ENCODE measurements around the gene LMBR1. TPM values are rescaled to one million over a fixed set of nuclear protein-coding genes. Genes with fewer than 3 reads are reported as not detected.

The LMBR1 gene
- total RNA-seq, 1 experiment from 2014 or later = 82.6 TPM

DNA sequence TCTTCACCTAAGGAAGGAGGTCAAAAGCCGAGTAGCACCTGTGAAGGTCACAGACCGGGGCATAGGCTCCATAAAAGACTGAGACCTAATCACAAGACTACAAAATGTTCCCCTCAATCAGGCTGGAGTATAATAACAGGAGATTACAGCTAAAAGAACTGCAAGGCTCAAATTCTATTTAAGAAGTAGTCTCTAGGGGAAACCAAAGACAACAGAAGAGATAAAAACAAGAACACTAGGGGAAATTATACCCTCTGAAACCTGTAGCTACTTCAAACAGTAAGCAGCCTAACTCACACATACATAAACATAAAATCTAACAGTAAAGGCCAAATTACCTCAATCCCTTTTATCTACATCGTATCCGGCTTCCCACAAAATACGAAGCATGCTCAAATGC, 38.3 kb downstream of the LMBR1 start:
- H3K4me1 ChIP-seq (ENCODE audit: control insufficient read depth, insufficient read depth, low read length) = no peaks in the 10 kb centered on the region
- CTCF ChIA-PET = no interaction called here
- no peak overlapping the region for H3K27ac ChIP-seq (ENCODE audit: low read length)
- ATAC-seq = no peak
- no peak for DNase-seq (ENCODE audit: low read depth, low spot score)
- intact Hi-C loops (cut with micrococcal nuclease; ENCODE audit: unreplicated experiment) = no loop called here
- peaks cover 20% of the 10 kb centered on the region; the same call in 1 of the 2 replicates for H3K9me3 ChIP-seq (ENCODE audit: control insufficient read depth, insufficient read depth, low read depth, low read length)
- POLR2A ChIA-PET = no interaction called here
- in situ Hi-C loops (cut with HindIII; ENCODE audit: low pct_unique_long_range_greater_than_20kb, low sequenced_read_pairs) = no loop called here
- no TSS peak for BruUV-seq (replicated peaks)
- H3K27me3 ChIP-seq (ENCODE audit: control insufficient read depth, insufficient read depth, low read length) = no peaks in the 10 kb centered on the region
- H3K4me3 ChIP-seq (ENCODE audit: low read depth in 2 of 2, low read length in 2 of 2) = no peak overlapping the region
- no peaks in the 10 kb centered on the region for H3K36me3 ChIP-seq (ENCODE audit: control insufficient read depth, insufficient read depth, low read length)
- TF ChIP-seq, protein P1, sequence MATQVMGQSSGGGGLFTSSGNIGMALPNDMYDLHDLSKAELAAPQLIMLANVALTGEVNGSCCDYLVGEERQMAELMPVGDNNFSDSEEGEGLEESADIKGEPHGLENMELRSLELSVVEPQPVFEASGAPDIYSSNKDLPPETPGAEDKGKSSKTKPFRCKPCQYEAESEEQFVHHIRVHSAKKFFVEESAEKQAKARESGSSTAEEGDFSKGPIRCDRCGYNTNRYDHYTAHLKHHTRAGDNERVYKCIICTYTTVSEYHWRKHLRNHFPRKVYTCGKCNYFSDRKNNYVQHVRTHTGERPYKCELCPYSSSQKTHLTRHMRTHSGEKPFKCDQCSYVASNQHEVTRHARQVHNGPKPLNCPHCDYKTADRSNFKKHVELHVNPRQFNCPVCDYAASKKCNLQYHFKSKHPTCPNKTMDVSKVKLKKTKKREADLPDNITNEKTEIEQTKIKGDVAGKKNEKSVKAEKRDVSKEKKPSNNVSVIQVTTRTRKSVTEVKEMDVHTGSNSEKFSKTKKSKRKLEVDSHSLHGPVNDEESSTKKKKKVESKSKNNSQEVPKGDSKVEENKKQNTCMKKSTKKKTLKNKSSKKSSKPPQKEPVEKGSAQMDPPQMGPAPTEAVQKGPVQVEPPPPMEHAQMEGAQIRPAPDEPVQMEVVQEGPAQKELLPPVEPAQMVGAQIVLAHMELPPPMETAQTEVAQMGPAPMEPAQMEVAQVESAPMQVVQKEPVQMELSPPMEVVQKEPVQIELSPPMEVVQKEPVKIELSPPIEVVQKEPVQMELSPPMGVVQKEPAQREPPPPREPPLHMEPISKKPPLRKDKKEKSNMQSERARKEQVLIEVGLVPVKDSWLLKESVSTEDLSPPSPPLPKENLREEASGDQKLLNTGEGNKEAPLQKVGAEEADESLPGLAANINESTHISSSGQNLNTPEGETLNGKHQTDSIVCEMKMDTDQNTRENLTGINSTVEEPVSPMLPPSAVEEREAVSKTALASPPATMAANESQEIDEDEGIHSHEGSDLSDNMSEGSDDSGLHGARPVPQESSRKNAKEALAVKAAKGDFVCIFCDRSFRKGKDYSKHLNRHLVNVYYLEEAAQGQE (IDR thresholded peaks at IDR 0.05; ENCODE audit: insufficient read depth in 1 of 2, low read depth in 2 of 2, low read length in 1 of 2) = no peak
- no peak for TF ChIP-seq POLR2AphosphoS5 (IDR thresholded peaks at IDR 0.05; ENCODE audit: low read depth, low read length)
- TF ChIP-seq SIN3A (IDR thresholded peaks at IDR 0.05; ENCODE audit: borderline replicate concordance, insufficient read depth, low read depth, low read length) = no peak
- TF ChIP-seq, protein P2, sequence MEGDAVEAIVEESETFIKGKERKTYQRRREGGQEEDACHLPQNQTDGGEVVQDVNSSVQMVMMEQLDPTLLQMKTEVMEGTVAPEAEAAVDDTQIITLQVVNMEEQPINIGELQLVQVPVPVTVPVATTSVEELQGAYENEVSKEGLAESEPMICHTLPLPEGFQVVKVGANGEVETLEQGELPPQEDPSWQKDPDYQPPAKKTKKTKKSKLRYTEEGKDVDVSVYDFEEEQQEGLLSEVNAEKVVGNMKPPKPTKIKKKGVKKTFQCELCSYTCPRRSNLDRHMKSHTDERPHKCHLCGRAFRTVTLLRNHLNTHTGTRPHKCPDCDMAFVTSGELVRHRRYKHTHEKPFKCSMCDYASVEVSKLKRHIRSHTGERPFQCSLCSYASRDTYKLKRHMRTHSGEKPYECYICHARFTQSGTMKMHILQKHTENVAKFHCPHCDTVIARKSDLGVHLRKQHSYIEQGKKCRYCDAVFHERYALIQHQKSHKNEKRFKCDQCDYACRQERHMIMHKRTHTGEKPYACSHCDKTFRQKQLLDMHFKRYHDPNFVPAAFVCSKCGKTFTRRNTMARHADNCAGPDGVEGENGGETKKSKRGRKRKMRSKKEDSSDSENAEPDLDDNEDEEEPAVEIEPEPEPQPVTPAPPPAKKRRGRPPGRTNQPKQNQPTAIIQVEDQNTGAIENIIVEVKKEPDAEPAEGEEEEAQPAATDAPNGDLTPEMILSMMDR (IDR thresholded peaks at IDR 0.05) = no peak
- no peak for TF ChIP-seq TCF7L2 (IDR thresholded peaks at IDR 0.05; ENCODE audit: low read depth, low read length)

DNA sequence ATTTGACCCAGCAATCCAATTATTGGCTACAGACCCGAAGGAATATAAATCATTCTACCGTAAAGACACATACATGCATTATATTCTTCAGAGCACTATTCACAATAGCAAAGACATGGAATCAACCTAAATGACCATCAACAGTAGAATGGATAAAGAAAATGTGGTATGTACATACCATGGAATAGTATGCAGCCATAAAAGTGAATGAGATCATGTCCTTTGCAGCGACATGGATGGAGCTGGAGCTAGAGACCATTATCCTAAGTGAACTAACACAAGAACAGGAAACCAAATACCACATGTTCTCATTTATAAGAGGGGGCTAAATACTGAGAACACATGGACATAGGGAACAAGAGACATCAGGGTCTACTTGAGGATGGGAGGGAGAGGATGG, 44.0 kb downstream of the LMBR1 start:
- CTCF ChIA-PET = no interaction called here
- DNase-seq (ENCODE audit: low read depth, low spot score) = no peak
- Histone ChIP-seq H3K36me3 (ENCODE audit: control insufficient read depth, insufficient read depth, low read length) (no peaks in the 10 kb centered on the region), H3K27me3 (ENCODE audit: control insufficient read depth, insufficient read depth, low read length) (no peaks in the 10 kb centered on the region), H3K27ac (ENCODE audit: low read length) (no peak overlapping the region), H3K4me1 (ENCODE audit: control insufficient read depth, insufficient read depth, low read length) (no peaks in the 10 kb centered on the region), H3K4me3 (ENCODE audit: low read depth in 2 of 2, low read length in 2 of 2) (no peak overlapping the region), H3K9me3 (ENCODE audit: control insufficient read depth, insufficient read depth, low read depth, low read length) (no peaks in the 10 kb centered on the region)
- in situ Hi-C loops (cut with HindIII; ENCODE audit: low pct_unique_long_range_greater_than_20kb, low sequenced_read_pairs) (no loop called here), intact Hi-C loops (cut with micrococcal nuclease; ENCODE audit: unreplicated experiment) (no loop called here)
- BruUV-seq (replicated peaks) = no TSS peak
- no peak for ATAC-seq
- no peak for TF ChIP-seq SIN3A (IDR thresholded peaks at IDR 0.05; ENCODE audit: borderline replicate concordance, insufficient read depth, low read depth, low read length)
- POLR2A ChIA-PET = no interaction called here

DNA sequence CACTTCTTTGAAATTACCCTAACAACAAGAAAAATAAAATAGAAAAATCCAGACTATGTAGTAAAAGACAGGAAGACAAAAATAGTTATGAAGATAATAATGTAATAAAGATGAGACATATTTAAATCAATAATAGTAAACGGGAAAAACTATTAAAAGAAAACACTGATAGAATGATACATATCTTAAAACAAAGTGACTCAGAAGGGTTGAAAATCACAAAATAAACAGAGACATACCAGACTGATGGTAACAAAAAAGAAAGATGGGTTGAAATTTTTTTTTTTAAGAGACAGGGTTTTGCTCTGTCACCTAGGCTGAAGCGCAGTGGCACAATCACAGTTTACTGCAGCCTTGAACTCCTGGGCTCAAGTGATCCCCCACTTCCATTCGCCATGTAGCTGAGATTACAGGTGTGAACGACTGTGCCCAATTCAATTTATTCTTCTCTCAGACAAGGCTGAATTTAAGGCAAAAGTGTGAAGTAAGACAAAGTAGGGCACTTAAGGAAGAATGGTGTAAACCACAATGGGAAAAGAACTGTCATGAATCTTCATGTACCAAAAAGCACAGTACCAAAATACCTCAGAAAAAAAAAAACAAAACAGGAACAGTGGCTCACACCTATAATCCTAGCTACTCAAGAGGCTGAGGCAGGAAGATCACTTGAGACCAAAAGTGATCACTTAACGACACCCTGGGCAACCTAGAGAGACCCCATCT, 47.4 kb downstream of the LMBR1 start:
- CTCF ChIA-PET = no interaction called here
- Histone ChIP-seq H3K27ac (ENCODE audit: low read length) (no peak overlapping the region), H3K4me1 (ENCODE audit: control insufficient read depth, insufficient read depth, low read length) (no peaks in the 10 kb centered on the region; the same call in 1 of the 2 replicates), H3K36me3 (ENCODE audit: control insufficient read depth, insufficient read depth, low read length) (no peaks in the 10 kb centered on the region), H3K4me3 (ENCODE audit: low read depth in 2 of 2, low read length in 2 of 2) (no peak overlapping the region), H3K27me3 (ENCODE audit: control insufficient read depth, insufficient read depth, low read length) (no peaks in the 10 kb centered on the region), H3K9me3 (ENCODE audit: control insufficient read depth, insufficient read depth, low read depth, low read length) (no peaks in the 10 kb centered on the region)
- no peak for DNase-seq (ENCODE audit: low read depth, low spot score)
- in situ Hi-C loops (cut with HindIII; ENCODE audit: low pct_unique_long_range_greater_than_20kb, low sequenced_read_pairs) (no loop called here), intact Hi-C loops (cut with micrococcal nuclease; ENCODE audit: unreplicated experiment) (no loop called here)
- no peak for ATAC-seq
- TF ChIP-seq POLR2AphosphoS5 (IDR thresholded peaks at IDR 0.05; ENCODE audit: low read depth, low read length) (no peak), SIN3A (IDR thresholded peaks at IDR 0.05; ENCODE audit: borderline replicate concordance, insufficient read depth, low read depth, low read length) (no peak), TCF7L2 (IDR thresholded peaks at IDR 0.05; ENCODE audit: low read depth, low read length) (no peak)
- TF ChIP-seq, protein P1 (IDR thresholded peaks at IDR 0.05; ENCODE audit: insufficient read depth in 1 of 2, low read depth in 2 of 2, low read length in 1 of 2) = no peak
- TF ChIP-seq, protein P2 (IDR thresholded peaks at IDR 0.05) = no peak
- no TSS peak for BruUV-seq (replicated peaks)
- POLR2A ChIA-PET = no interaction called here
